Measurements from ENCODE around the gene ZNF628.
A peak's percentile ranks its signal among the peaks of the same experiment; 100 is the strongest.
"Not testable (repeated sequence)": the region's sequence is repeated elsewhere in the genome, so short reads cannot be mapped to it uniquely, and the experiment has no call there.

ZNF628 gene

GRCh38 chr19:55476100-55476775, at the start of gene ZNF628:
ZNF628 (plus strand) TSS chr19:55476617; CDS start chr19:55479911, 3,294 bp downstream.
- DNase-seq = peak; percentile 98

- no peak for DNase-seq
These were observed 45.2 kb upstream of the ZNF628 start for GRCh38 chr19:55431183-55431582.

GRCh38 chr19:55432241-55432959, 44.0 kb upstream of the ZNF628 start:
- no peak for DNase-seq

GRCh38 chr19:55433292-55433691, 43.1 kb upstream of the ZNF628 start:
- DNase-seq = no peak

- no peak for DNase-seq
These were observed 42.0 kb upstream of the ZNF628 start for GRCh38 chr19:55434356-55434919.

GRCh38 chr19:55435020-55435419, 41.4 kb upstream of the ZNF628 start:
- no peak for DNase-seq

- DNase-seq = no peak
These were observed 39.6 kb upstream of the ZNF628 start for GRCh38 chr19:55436847-55437246.

GRCh38 chr19:55437410-55437809, 39.0 kb upstream of the ZNF628 start:
- peak; percentile 59 for DNase-seq

- no peak for DNase-seq
These were observed 37.4 kb upstream of the ZNF628 start for GRCh38 chr19:55439052-55439451.

- peak; percentile 22 for DNase-seq
These were observed 35.9 kb upstream of the ZNF628 start for GRCh38 chr19:55440411-55441105.

- no peak for DNase-seq
These were observed 35.1 kb upstream of the ZNF628 start for GRCh38 chr19:55441319-55441691.

- DNase-seq = no peak
These were observed 34.6 kb upstream of the ZNF628 start for GRCh38 chr19:55441692-55442321.

GRCh38 chr19:55442372-55442961, 34.0 kb upstream of the ZNF628 start:
- DNase-seq = no peak

- DNase-seq = no peak
These were observed 33.2 kb upstream of the ZNF628 start, which contains the start of gene SHISA7 for GRCh38 chr19:55443045-55443823. SHISA7 (minus strand) TSS chr19:55443300; CDS start chr19:55442863, 437 bp downstream.

- no peak for DNase-seq
These were observed 32.5 kb upstream of the ZNF628 start for GRCh38 chr19:55443824-55444480.

- DNase-seq = no peak
These were observed 31.8 kb upstream of the ZNF628 start for GRCh38 chr19:55444646-55445045.

GRCh38 chr19:55446060-55446459, 30.4 kb upstream of the ZNF628 start:
- no peak for DNase-seq

GRCh38 chr19:55447421-55448174, 28.8 kb upstream of the ZNF628 start:
- DNase-seq = peak; percentile 45

- DNase-seq = not testable (repeated sequence)
These were observed 28.3 kb upstream of the ZNF628 start for GRCh38 chr19:55448175-55448490.

- no peak for DNase-seq
These were observed 26.9 kb upstream of the ZNF628 start for GRCh38 chr19:55449469-55449868.

Measured in EL (cell line).